Thoracic aorta (tissue), 2 donors: Measurements from ENCODE around the gene LRMDA. TPM values are rescaled to one million over a fixed set of nuclear protein-coding genes. Genes with fewer than 3 reads are reported as not detected.

Experiments
- ATAC-seq: fragments of 150-250 bp; one replicate; pipeline ENCODE4 v1.8.0; 2017; ENCODE audit warnings: low read depth; ENCODE audit not compliant: insufficient number of reproducible peaks, low FRiP score
- DNase-seq: peaks from one replicate; pipeline ENCODE4 v3.0.0-alpha.2; 2020; ENCODE audit warnings: low spot score
- H3K27ac ChIP-seq, 2 donors: fragments of 200-600 bp; sonication (generic); 1 replicate in 1 of 2; 2 replicates in 1 of 2; pipeline ENCODE4 v1.5.1; 2016; ENCODE audit warnings: mild to moderate bottlenecking in 2 of 2, moderate library complexity in 2 of 2
- H3K27me3 ChIP-seq: fragments of 200-600 bp; sonication (generic); replicated peaks from 2 replicates; pipeline ENCODE4 v1.6.0; 2016; ENCODE audit warnings: mild to moderate bottlenecking; ENCODE audit not compliant: insufficient read depth
- H3K36me3 ChIP-seq: fragments of 200-600 bp; sonication (generic); one replicate; pipeline ENCODE4 v1.5.1; 2016
- H3K4me1 ChIP-seq, 2 donors: fragments of 200-600 bp; sonication (generic); 1 replicate in 1 of 2; 2 replicates in 1 of 2; pipeline versions ENCODE4 v1.5.1 to v1.6.0; 2016; ENCODE audit warnings: low read depth in 2 of 2, mild to moderate bottlenecking in 1 of 2; ENCODE audit not compliant: control insufficient read depth in 1 of 2
- H3K4me3 ChIP-seq: fragments of 200-600 bp; sonication (generic); 2 replicates; pipeline ENCODE4 v1.5.1; 2016; ENCODE audit warnings: mild to moderate bottlenecking
- H3K9me3 ChIP-seq: fragments of 200-600 bp; sonication (generic); 2 replicates; pipeline ENCODE4 v1.5.1; 2016
- CTCF ChIP-seq: fragments of 200-600 bp; sonication (generic); IDR thresholded peaks from one replicate; pipeline ENCODE4 v1.5.1; 2019; ENCODE audit warnings: antibody characterized with exemption
- total RNA-seq, 2 donors: library from RNA; depleted of rRNA; stranded (reverse); fragments of >200 nt; gene quantifications; one replicate each; pipeline versions ENCODE4 v1.1.0 to v1.2.3, GENCODE V29; 2016

LRMDA gene
- total RNA-seq, 2 donors from 2014 or later: 8.3 to 36.6 TPM

GRCh38 chr10:76036962-76037361, 605.5 kb downstream of the LRMDA start:
- Histone ChIP-seq H3K27me3 (no peaks in the 10 kb centered on the region), H3K27ac (no peak overlapping the region)

GRCh38 chr10:76037531-76038155, 606.2 kb downstream of the LRMDA start:
- Histone ChIP-seq H3K27ac (no peak overlapping the region), H3K36me3 (no peaks in the 10 kb centered on the region), H3K9me3 (peaks cover 7% of the 10 kb centered on the region), H3K4me1 (peaks cover 14 to 40% of the 10 kb centered on the region in 2 donors), H3K27me3 (no peaks in the 10 kb centered on the region), H3K4me3 (no peak overlapping the region)
- no peak for TF ChIP-seq CTCF
- ATAC-seq (no peak), DNase-seq (no peak)

More at GRCh38 chr10:76036962-76037361, 605.5 kb downstream of the LRMDA start:
- Histone ChIP-seq H3K4me3 (no peak overlapping the region), H3K4me1 (peaks cover 14 to 40% of the 10 kb centered on the region in 2 donors), H3K9me3 (peaks cover 7% of the 10 kb centered on the region), H3K36me3 (no peaks in the 10 kb centered on the region)
- ATAC-seq (no peak), DNase-seq (no peak)
- no peak for TF ChIP-seq CTCF

GRCh38 chr10:76038696-76039095, 607.3 kb downstream of the LRMDA start:
- Histone ChIP-seq H3K4me3 (no peak overlapping the region), H3K27ac (no peak overlapping the region), H3K36me3 (no peaks in the 10 kb centered on the region), H3K4me1 (peaks cover 8 to 33% of the 10 kb centered on the region in 2 donors), H3K9me3 (peaks cover 7% of the 10 kb centered on the region), H3K27me3 (no peaks in the 10 kb centered on the region)
- no peak for DNase-seq
- ATAC-seq: no peak
- TF ChIP-seq CTCF: no peak

- Histone ChIP-seq H3K9me3 (peaks cover 7% of the 10 kb centered on the region), H3K36me3 (no peaks in the 10 kb centered on the region), H3K4me1 (peaks cover 3 to 17% of the 10 kb centered on the region in 2 donors), H3K27ac (no peak overlapping the region), H3K27me3 (no peaks in the 10 kb centered on the region), H3K4me3 (no peak overlapping the region)
- no peak for TF ChIP-seq CTCF
- ATAC-seq: no peak
- DNase-seq: no peak
Observed at GRCh38 chr10:76040107-76040829, 608.8 kb downstream of the LRMDA start.

GRCh38 chr10:76040830-76041220, 609.4 kb downstream of the LRMDA start:
- H3K27me3 ChIP-seq: no peaks in the 10 kb centered on the region

More at GRCh38 chr10:76040830-76041220, 609.4 kb downstream of the LRMDA start:
- DNase-seq (no peak), ATAC-seq (no peak)
- Histone ChIP-seq H3K9me3 (peaks cover 7% of the 10 kb centered on the region), H3K4me1 (peaks cover 1 to 11% of the 10 kb centered on the region in 2 donors), H3K36me3 (no peaks in the 10 kb centered on the region), H3K27ac (no peak overlapping the region), H3K4me3 (no peak overlapping the region)
- no peak for TF ChIP-seq CTCF
